GOT3 (cell line): Measurements from ENCODE around the gene NEURL1B.
"Not testable (repeated sequence)": the region's sequence is repeated elsewhere in the genome, so short reads cannot be mapped to it uniquely, and the experiment has no call there.

Source experiments
- DNase-seq: peaks from one replicate; lab custom pipeline; 2025; ENCODE audit warnings: mixed read lengths; lab: John Stamatoyannopoulos, UW

NEURL1B gene, protein sequence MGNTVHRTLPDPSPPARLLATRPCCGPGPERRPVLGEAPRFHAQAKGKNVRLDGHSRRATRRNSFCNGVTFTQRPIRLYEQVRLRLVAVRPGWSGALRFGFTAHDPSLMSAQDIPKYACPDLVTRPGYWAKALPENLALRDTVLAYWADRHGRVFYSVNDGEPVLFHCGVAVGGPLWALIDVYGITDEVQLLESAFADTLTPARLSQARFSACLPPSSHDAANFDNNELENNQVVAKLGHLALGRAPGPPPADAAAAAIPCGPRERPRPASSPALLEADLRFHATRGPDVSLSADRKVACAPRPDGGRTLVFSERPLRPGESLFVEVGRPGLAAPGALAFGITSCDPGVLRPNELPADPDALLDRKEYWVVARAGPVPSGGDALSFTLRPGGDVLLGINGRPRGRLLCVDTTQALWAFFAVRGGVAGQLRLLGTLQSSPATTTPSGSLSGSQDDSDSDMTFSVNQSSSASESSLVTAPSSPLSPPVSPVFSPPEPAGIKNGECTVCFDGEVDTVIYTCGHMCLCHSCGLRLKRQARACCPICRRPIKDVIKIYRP

DNA sequence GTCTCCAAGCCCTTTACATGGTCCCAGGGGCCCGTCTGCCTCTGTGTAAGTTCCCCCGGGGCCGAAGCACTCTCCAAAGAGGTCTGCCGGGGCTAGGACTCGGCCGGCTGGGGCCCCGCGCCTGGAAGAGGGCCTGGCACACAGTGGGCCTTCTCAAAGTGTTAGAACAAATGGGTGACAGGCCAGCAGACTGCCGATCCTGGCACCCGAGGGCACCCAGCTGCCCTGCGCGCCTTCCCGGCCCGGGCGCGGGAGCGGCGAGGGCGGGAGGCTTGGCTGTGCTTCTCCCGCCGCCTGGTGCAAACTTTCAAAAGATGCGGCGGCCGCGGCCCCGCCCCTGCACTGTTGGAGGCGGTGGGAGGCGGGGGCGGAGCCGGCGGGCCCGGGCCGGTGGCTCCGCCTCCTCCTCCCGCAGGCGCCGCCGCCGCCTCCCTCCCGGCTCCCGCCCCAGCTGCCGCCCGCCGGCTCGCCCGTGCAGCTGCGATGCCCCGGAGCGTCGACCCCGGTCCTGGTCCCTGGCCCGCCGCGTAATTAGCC lies at the start of gene NEURL1B:
Gene NEURL1B (plus strand): TSS at position 442 of the 537 bp plus-strand sequence. CDS start 144 bp downstream, outside the sequence.
- DNase-seq = peak; percentile 46

DNA sequence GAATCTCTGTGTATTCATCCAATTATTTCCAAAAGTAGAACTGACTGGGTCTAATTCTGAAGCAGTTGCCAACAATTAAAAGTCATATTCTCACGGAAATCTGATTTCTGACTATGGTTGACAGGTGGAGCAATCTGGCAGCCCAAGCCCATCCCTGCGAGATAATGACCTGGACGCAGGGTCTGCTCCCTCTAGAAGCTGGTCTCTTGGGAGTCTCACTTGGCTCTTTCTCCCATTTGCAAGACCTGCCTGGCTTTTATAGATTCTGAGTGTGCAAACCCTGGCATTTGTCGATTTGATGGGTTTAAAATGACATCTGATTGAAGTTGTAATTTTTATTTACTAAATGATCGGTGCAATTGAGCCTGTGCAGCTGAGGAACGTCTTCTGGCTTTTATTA lies 49.4 kb upstream of the NEURL1B start:
- no peak for DNase-seq

DNA sequence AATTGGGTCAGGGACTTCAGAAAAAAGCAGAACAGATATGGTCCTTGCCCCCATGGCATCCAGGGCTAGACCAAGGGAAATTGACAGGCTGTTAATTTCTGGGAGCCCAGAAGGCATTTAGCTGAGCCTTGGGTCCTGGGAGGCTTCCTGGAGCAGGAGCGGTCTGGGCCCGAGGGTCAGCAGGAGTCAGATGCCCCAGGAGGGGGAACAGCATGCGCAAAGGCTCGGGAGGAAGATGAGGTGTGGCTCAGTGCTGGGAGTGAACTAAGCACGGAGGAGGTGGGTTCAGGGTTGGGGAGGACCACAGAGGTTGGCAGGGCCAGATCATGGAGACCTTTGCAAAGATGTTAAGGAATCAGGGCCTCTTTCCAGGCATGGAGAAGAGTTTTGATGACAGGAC lies 48.2 kb upstream of the NEURL1B start:
- no peak for DNase-seq

DNA sequence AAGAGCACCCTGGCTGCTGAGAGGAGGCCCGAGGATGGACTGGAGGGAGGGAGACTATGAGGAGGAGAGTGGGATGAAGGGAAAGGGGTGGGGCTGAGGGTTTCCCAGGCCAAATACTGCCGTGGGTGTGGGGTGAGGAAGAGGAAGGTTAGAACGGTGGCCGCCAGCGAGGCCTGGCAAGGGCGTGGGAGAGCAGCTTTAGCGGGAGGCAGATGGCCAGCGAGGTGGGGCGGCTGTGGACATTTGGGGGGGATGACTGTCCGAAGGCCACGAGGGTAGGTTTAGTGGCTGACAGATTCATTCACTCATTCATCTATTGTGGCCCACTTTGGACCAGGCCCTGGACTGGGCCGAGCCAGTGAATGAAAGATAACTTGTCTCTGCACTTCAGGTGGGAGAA lies 47.8 kb upstream of the NEURL1B start:
- DNase-seq = no peak

DNA sequence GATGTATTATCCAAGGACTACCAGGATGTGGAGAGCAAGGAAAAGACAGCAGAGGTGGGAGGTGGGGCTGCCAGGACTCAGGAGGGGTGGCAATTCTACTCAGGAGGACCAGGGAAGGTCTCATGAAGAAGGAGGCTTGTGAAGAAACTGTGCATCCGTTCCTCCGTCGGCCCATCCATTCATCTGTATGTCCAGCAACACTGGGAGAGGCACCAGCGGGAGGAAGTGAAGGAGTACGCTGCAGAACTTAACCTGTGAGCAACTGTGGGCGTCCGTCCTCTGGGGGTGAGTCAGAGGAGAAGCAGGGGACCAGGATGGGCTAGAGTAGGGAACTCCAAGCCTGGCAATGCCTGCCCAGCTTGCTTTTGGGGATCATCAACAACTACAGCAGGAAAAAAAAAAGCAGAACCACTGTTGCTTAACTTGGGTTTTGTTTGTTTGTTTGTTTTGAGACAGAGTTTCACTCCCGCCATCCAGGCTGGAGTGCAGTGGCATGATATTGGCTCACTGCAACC lies 47.3 kb upstream of the NEURL1B start:
- no peak for DNase-seq

DNA sequence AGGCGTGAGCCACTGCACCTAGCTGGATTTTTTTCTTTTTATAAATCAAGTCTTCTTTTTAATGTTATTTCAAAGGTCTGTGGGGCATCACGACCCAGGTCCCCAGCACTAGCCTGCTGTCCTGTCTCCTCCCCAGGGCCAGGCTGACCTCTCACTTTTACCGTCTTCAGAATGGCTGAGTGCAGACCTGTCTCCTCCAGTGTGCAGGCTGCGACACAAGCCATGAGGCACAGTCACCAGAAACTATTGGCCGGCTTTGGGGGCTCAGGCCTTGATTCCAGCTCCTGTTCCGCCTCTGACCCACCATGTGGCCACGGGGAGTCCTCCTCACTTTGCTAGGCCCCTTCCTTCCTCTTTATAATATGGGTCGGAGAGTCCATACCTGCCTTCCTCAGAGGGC lies 46.6 kb upstream of the NEURL1B start:
- DNase-seq = no peak

DNA sequence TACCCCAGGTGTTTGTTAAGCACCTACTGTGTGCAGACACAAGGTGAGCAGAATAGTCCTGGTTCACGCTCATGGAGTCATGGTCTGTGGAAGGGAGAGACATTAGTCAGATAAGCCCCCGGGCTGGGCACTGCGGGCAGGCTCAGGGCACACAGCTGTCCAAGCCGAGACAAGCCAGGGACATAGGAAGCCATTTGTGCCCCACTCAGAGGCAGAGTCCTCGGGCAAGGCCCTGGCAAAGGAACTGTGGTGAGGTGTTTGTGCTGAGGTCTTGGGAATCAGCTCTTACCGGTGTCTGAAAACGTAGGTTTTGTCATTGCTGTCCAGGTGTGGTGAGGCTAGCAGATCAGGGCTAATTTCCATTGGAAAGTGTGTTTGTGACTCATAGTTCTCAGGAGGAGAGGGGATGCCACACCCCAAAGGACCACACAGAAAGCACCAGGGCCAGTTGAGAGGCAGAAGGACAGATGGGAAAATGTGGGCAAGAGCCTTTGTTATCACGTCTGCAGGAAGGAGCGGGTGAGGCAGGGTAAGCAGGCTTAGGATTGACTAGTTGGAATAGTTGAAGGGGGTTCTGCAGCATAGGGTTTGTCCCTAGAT lies 46.1 kb upstream of the NEURL1B start:
- no peak for DNase-seq

DNA sequence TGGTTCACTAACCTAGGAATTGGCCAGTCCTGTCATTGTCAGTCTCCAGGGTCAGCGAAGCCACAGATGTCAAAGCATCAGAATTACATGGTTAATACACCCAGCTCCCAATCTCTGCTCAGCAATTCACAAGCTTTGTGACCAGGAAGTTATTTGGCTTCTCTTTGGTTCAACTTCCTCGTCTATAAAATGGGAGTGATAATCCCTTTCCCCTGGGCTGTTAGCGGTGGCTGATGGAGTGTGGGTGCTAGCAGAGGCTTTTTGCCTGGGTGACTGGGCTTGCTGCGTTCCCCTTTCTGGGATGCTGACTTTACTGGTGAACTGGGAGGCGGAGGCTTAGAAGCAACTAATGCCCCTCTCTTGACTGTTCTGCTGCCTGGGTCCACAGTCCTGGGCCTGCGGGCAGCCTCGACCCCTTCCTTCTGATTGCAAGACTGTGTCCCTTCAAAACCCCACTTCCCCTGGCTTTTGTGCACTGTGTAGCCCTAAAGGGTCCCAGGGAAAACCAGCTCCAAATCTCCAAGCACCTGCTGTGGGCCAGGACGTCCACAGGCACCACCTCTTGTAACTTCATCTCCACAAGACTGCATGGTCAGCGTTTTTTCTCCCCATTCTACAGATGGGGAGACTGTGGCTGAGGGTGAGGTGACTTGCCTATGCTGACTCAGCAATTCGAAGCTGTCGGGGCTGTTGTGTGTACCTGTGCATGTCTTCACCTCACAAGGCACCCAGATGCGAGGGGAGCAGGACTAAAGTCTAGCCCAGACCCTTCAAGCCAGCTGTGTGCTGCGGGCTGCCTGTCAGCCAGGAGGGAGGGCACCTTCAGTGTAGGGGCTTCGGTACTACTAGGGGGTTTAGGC lies 45.2 kb upstream of the NEURL1B start:
- DNase-seq = no peak

DNA sequence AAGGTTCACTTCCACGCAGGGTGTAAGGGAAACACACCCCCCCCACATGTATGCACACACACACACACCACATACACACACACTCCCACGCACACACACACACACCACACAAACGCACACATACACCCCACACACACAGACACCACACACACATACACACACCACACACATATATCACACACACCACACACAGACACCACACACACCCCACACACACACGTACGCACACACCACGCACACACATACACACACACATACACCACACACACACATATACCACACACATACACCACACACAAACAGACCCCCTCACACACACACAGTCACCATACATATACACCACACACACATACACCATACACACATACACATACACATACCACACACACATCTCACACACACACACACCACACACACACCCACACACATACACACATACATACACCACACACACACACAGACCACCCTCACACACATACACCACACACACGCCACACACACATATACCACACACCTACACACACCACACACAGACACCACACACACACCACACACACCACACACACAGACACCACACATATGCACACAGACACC lies 44.3 kb upstream of the NEURL1B start:
- no peak for DNase-seq

DNA sequence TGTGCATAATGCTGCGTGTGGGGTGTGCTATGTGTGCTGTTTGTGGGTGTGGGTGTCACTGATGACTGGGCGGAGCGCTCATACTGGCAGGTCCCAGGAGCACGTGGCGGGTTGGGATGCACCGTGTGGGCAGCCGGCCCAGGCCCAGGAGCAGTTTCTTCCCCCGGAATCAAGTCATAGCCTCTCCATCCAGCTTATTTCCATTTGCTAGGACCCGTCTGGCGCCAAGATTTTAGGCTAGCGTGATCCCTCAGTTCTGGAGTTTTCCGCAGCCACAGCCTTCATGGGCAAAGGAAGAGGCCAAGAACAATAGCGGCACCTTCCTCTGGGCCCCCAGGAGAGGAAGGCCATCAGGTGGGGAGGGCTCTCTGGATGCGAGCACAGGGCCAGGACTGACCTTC lies 43.3 kb upstream of the NEURL1B start:
- no peak for DNase-seq

DNA sequence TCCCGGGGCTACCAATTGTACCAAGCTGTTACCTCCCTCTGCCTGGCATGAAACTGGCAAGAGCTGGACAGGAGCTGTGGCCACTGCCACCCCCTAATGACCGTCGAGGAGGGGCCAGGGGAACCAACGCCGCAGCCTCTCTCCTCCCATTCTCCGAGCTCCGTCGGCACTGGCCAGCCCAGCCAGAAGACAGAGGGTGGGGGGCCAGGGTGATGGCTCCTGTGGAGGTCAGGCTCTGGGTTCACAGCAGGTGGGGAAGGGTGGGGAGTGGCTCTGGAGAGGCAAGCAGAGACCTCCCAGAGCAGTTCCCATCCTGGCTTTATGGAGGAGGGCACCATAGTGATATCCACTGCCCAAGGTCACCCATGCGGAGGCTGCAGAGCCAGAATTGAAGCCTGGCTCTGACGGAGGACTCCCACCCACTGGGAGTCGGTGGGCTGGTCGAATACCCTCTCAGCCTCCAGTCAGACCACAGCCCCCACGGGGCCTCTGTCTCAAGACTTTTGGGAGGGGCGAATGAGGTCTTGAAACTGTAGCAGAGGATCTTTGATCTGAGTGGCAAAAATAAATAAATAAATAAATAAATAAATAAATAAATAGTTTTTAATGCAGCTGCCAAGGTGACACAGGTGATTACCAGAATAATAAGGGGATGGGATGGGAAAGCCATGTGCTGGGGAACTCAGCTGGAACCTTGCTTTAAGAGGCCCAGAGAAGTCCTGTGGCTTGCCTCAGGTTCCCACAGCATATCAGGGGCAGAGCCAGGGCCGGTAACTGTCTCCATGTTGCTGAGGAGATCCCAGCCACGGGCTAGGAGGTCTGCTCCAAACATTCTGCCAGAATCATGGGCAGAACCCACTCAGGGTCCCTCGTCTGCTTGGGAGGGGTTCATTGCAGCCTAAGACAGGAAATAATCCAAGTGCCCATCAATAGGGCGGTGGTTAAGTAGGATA lies 42.5 kb upstream of the NEURL1B start:
- no peak for DNase-seq

DNA sequence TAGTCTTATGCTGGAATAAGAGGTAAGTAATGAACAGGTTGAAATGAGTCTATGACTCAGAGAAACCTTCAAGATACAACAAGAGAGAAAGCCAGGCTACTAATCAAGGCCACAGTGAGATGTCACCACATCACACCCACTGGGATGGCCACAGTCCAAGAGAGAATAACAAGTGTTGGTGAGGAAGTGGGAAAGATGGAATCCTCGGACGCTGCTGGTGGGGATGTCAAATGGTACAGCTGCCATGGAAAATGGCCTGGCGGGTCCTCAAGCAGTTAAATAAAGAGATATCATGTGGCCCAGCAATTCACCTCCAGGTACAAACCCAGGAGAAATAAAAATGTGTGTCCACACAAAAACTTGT lies 41.9 kb upstream of the NEURL1B start:
- DNase-seq = no peak

DNA sequence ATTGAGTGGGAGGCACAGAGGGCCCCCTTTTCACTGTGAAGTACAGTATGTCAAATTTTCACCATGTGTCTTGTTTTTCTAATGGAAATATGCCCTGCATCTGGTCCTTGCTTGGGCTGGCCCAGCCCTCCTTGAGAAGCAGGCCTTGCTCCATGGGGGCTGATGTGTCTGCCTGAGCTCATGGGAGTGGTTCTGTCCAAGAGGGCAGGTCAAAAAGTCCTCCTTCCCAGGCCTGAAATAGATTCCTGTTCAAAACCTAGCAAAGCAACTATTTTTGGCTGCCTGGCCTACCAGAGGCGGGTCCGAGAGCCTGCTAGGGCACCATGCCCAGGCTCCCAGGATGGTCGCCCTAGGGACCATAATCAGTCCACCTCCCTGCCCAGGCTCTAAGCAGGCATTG lies 40.5 kb upstream of the NEURL1B start:
- no peak for DNase-seq

DNA sequence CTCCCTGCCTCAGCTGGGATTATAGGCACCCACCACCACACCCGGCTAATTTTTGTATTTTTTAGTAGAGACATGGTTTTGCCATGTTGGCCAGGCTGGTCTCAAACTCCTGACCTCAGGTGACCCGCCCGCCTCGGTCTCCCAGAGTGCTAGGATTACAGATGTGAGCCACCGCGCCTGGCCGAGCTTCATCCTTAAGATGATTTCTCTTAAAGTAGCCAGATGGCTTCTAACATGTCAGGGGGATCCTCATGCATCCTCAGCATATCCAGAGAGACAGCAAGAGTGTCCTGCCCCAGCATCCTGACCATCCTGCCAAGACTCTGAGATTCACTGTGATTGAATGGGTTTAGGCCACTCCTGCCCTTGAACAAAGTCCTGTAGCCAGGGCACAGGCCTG lies 39.5 kb upstream of the NEURL1B start:
- DNase-seq = not testable (repeated sequence)

DNA sequence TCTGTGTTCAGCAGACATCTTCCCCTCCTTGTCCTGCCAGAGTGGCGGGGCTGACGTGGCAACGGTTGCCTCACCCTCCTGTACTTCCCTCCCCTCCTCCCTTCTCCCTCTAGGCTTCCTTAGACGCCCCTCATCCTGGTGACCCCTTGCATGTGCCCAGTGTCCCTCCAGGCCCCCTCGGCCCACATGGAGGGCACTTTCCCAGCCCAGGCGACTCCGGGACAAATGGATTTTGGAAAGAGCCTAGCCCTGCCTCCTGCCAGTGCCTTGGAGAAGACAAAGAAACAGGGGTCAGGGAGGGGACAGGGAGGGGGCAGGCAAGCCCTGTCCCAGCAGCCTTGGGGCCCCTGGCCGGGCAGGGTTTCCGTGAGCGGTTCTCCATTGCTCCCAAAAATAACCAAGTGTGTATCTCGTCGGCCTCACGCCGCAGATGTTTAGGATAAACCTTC lies 38.3 kb upstream of the NEURL1B start:
- DNase-seq = no peak

DNA sequence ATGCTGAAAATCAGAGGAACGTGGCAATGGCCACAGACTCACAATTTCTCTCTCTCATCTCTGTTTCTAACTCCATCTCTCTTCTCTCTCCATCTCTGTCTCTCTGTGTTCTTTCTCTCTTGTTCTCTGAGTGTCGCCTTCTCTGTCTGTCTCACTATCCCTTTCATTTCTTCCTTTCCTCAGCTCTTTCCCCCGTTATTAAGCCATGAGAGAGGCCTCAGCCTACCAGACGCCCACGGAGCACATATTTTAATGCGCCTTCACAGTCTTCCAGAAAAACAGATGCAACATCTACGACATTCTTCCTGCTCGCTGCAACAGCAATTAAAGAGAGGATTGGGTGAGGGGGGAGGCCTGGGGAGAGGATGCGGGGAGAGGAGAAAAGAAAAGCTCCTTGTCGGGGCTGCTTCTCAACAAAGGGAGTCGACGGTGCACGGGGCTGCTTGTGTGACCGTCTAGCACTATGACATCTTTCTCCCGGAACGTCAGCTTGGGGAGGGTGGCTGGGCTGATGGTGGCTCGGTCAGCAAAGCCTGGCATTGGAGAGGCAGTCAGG lies 37.7 kb upstream of the NEURL1B start:
- DNase-seq = no peak

DNA sequence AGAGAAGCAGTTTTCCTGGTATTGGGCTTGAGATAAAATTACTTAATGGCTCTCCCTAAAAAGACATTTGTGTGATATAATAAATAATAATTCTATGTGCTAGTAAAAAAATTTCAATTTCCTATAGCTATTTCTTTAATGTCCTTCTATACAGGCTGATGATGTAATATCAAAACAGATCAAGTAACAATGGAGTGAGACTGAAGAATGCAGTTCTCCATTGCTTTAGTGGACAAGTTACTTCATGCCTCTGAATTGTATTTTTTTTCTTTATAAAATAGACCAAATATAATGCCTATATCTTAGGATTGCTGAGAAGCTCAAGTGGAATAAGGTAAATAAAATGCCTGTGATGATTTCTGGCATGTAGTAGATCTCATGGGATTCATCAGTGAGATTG lies 35.6 kb upstream of the NEURL1B start:
- no peak for DNase-seq

DNA sequence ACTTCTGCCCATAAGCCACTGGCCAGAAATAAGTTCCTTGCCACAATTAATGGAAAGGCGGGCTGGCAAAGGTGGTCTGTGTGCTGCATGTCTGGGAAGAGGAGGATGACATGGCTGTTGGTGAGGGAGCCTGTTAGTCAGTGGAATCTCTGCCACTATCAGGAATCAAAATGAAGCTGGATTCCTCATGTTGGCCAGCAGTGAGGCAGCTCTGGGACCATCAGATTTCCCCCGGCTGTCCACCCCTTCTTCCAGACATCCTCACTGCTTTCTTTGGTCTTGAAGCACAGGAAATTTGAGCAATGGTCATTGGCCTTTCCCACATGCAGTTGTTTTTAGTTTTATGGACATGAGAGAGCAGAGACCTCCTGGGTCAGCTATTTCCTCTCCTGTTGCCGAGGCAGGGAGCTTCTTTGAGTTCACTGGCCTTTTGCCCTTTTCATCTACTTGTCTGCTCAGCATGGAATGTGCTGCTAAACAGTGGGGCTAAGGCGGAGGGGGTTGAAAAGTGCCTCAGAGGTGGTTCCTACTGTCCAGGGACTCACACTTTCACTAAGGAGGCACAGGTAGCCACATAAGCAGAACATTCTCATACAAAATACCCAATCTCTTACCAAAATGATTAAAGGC lies 34.8 kb upstream of the NEURL1B start:
- no peak for DNase-seq

DNA sequence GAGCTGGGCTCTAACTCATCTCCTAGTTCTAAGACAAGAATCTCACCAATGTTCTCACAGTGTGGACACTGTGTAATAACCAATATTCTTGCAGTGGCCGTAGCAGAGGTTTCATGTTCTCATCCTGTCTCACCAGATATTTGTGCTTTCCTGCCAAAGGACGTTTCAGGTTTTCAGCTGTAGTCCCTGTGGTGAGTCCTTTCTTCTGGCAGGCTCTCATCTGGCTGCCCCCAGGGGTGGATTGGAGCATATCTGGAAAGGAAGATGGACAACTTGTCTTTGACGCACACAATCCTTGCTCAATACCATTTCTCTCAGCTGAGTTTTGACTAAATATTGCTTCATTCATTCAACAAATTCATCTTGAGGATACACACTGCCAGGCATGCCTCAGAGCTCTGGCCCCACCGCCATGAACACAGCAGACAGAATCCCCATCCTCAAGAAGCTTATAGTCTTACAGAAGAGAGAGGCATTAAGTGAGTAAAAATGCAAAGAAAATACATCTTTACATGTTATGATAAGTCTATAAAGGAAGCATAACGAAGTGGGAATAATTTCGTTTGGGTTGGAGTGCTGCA lies 33.8 kb upstream of the NEURL1B start:
- no peak for DNase-seq
